Suprapubic skin (tissue), 4 donors: ENCODE measurements around the gene ZFHX3. TPM values are rescaled to one million over a fixed set of nuclear protein-coding genes. Genes with fewer than 3 reads are reported as not detected.

ENCODE experiments used
- DNase-seq, 2 donors: peaks; one replicate each; pipeline ENCODE4 v3.0.0-alpha.2; 2019; ENCODE audit warnings: low spot score in 2 of 2
- H3K27ac ChIP-seq: fragments of 200-600 bp; sonication (generic); one replicate; pipeline ENCODE4 v1.5.1; 2019
- H3K27me3 ChIP-seq: fragments of 200-600 bp; sonication (generic); one replicate; pipeline ENCODE4 v1.5.1; 2019
- H3K36me3 ChIP-seq: fragments of 200-600 bp; sonication (generic); one replicate; pipeline ENCODE4 v1.5.1; 2019
- H3K4me1 ChIP-seq: fragments of 200-600 bp; sonication (generic); one replicate; pipeline ENCODE4 v1.5.1; 2019
- H3K4me3 ChIP-seq: fragments of 200-600 bp; sonication (generic); one replicate; pipeline ENCODE4 v1.5.1; 2019; ENCODE audit warnings: mild to moderate bottlenecking
- H3K9me3 ChIP-seq: fragments of 200-600 bp; sonication (generic); one replicate; pipeline ENCODE4 v1.5.1; 2019
- EP300 ChIP-seq: sonication (generic); formaldehyde crosslinking; IDR thresholded peaks from one replicate; pipeline ENCODE4 v1.6.1; 2017; ENCODE audit warnings: antibody characterized with exemption
- POLR2A ChIP-seq, 2 donors: fragments of 450-650 bp; IDR thresholded peaks; one replicate each; pipeline ENCODE4 v1.6.1; 2017; ENCODE audit warnings: antibody characterized with exemption in 2 of 2, mild to moderate bottlenecking in 2 of 2, moderate library complexity in 2 of 2
- POLR2AphosphoS5 ChIP-seq, 3 donors: sonication (generic); formaldehyde crosslinking; IDR thresholded peaks; one replicate each; pipeline ENCODE4 v1.6.1; 2017; ENCODE audit warnings: antibody characterized with exemption in 3 of 3
- WGBS: methylation state at CpG from one replicate; pipeline ENCODE4 v1.1.5; 2018; 5-methylcytosine and 5-hydroxymethylcytosine counted together
- total RNA-seq, 4 donors: library from RNA; depleted of rRNA; stranded (reverse); fragments of >200 nt; gene quantifications; one replicate each; pipeline ENCODE4 v1.1.0, GENCODE V29; 2016
- TF ChIP-seq, protein P1 (sequence below), 2 donors: fragments of 200-600 bp in 1 of 2; fragments of 450-650 bp in 1 of 2; sonication (generic) in 1 of 2; IDR thresholded peaks; one replicate each; pipeline ENCODE4 v1.5.1; 2016 to 2019; ENCODE audit warnings: antibody characterized with exemption in 2 of 2, mild to moderate bottlenecking in 1 of 2, moderate library complexity in 1 of 2

ZFHX3 gene
- total RNA-seq, 4 donors from 2014 or later, result 10.4 to 16.1 (median 12.8) TPM

GRCh38 chr16:73020409-73020884 is 27.5 kb downstream of the ZFHX3 start:
- H3K4me1 ChIP-seq, result peaks cover 41% of the 10 kb centered on the region
- TF ChIP-seq POLR2AphosphoS5 (IDR thresholded peaks at IDR 0.05), result peak in 2 of 3 donors; percentile 15 to 56
- TF ChIP-seq POLR2A (IDR thresholded peaks at IDR 0.05), result no peak
- TF ChIP-seq EP300, result no peak
- TF ChIP-seq, protein P1, sequence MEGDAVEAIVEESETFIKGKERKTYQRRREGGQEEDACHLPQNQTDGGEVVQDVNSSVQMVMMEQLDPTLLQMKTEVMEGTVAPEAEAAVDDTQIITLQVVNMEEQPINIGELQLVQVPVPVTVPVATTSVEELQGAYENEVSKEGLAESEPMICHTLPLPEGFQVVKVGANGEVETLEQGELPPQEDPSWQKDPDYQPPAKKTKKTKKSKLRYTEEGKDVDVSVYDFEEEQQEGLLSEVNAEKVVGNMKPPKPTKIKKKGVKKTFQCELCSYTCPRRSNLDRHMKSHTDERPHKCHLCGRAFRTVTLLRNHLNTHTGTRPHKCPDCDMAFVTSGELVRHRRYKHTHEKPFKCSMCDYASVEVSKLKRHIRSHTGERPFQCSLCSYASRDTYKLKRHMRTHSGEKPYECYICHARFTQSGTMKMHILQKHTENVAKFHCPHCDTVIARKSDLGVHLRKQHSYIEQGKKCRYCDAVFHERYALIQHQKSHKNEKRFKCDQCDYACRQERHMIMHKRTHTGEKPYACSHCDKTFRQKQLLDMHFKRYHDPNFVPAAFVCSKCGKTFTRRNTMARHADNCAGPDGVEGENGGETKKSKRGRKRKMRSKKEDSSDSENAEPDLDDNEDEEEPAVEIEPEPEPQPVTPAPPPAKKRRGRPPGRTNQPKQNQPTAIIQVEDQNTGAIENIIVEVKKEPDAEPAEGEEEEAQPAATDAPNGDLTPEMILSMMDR (IDR thresholded peaks at IDR 0.05), result no peak
- 52% methylated on average over 12 of the region's 12 CpGs for WGBS
- peak in 1 of 2 donors; percentile 82 for DNase-seq
- H3K4me3 ChIP-seq, result no peak overlapping the region
- no peaks in the 10 kb centered on the region for H3K9me3 ChIP-seq
- peaks cover 4% of the 10 kb centered on the region for H3K27me3 ChIP-seq
- no peaks in the 10 kb centered on the region for H3K36me3 ChIP-seq
- no peak overlapping the region for H3K27ac ChIP-seq

- no peak overlapping the region for H3K27ac ChIP-seq
- H3K9me3 ChIP-seq, result no peaks in the 10 kb centered on the region
- H3K27me3 ChIP-seq, result peaks cover 4% of the 10 kb centered on the region
- peak in 1 of 2 donors; percentile 13 for DNase-seq
- no peak overlapping the region for H3K4me3 ChIP-seq
- H3K4me1 ChIP-seq, result peaks cover 39% of the 10 kb centered on the region
- no peaks in the 10 kb centered on the region for H3K36me3 ChIP-seq
- 83% methylated on average over 18 of the region's 19 CpGs for WGBS
- TF ChIP-seq EP300 (no peak), POLR2AphosphoS5 (IDR thresholded peaks at IDR 0.05) (no peak), POLR2A (IDR thresholded peaks at IDR 0.05) (no peak)
- TF ChIP-seq, protein P1 (IDR thresholded peaks at IDR 0.05), result no peak
Measured at GRCh38 chr16:73019457-73020362, 28.2 kb downstream of the ZFHX3 start.

- Histone ChIP-seq H3K27ac (no peak overlapping the region), H3K9me3 (no peaks in the 10 kb centered on the region), H3K4me3 (no peak overlapping the region), H3K4me1 (peaks cover 36% of the 10 kb centered on the region), H3K36me3 (no peaks in the 10 kb centered on the region), H3K27me3 (peaks cover 4% of the 10 kb centered on the region)
- DNase-seq, result peak in 1 of 2 donors; percentile 42
- TF ChIP-seq POLR2A (IDR thresholded peaks at IDR 0.05), result no peak
- TF ChIP-seq, protein P1 (IDR thresholded peaks at IDR 0.05), result no peak
- no peak for TF ChIP-seq POLR2AphosphoS5 (IDR thresholded peaks at IDR 0.05)
- no peak for TF ChIP-seq EP300
- 94% methylated on average over 10 of the region's 19 CpGs for WGBS
Measured at GRCh38 chr16:73018821-73019456, 29.0 kb downstream of the ZFHX3 start.

DNA sequence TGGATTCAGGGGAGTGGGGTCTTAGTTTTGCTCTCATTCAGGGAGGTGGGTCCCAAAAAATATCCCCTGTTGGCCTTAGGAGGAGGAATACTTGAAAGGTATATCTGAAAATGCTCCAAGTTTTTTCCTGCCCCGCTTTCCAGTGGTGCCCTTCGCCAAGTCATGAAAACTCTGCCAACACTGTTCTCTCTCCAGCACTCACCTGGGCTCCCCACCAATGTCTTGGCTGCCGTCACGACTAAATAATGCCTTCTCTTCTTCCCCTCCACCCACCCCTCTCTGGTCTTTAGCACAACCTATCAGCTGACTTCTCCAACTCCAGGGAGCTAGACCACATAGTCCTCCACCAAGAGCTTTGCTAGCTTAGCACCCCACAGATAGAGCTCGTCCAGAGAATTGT is 30.6 kb downstream of the ZFHX3 start:
- H3K27ac ChIP-seq, result no peak overlapping the region
- DNase-seq, result peak in 1 of 2 donors; percentile 26
- peaks cover 36% of the 10 kb centered on the region for H3K4me1 ChIP-seq
- 66% methylated on average over 5 of the region's 5 CpGs for WGBS
- H3K36me3 ChIP-seq, result no peaks in the 10 kb centered on the region
- no peak overlapping the region for H3K4me3 ChIP-seq
- H3K9me3 ChIP-seq, result no peaks in the 10 kb centered on the region
- no peak for TF ChIP-seq POLR2A (IDR thresholded peaks at IDR 0.05)
- no peak for TF ChIP-seq EP300
- peaks cover 4% of the 10 kb centered on the region for H3K27me3 ChIP-seq

- no peak for TF ChIP-seq EP300
- TF ChIP-seq POLR2AphosphoS5 (IDR thresholded peaks at IDR 0.05), result no peak
- TF ChIP-seq POLR2A (IDR thresholded peaks at IDR 0.05), result no peak
- TF ChIP-seq, protein P1 (IDR thresholded peaks at IDR 0.05), result no peak
- Histone ChIP-seq H3K4me3 (no peak overlapping the region), H3K27me3 (peaks cover 4% of the 10 kb centered on the region), H3K36me3 (no peaks in the 10 kb centered on the region), H3K4me1 (peaks cover 36% of the 10 kb centered on the region), H3K27ac (no peak overlapping the region), H3K9me3 (no peaks in the 10 kb centered on the region)
- 94% methylated on average over 2 of the region's 2 CpGs for WGBS
- no peak for DNase-seq
Measured at GRCh38 chr16:73016488-73016830, 31.5 kb downstream of the ZFHX3 start.
